T-helper 17 cell (primary cell): ENCODE data around the gene TOMT. TPM values are rescaled to one million over a fixed set of nuclear protein-coding genes. Genes with fewer than 3 reads are reported as not detected.

ENCODE experiments used
- ATAC-seq: fragments of 150-1000 bp; cut with Tn5 transposase; 2 replicates; pipeline ENCODE4 v1.10.0; 2021; ENCODE audit warnings: mild to moderate bottlenecking, moderate library complexity
- DNase-seq, 3 donors: peaks; one replicate each; pipeline versions ENCODE4 v3.0.0 to v3.0.0-alpha.2; 2020 to 2021
- H3K9me3 ChIP-seq: one replicate; pipeline ENCODE4 v1.7.0; 2013; ENCODE audit warnings: low read length, mild to moderate bottlenecking; ENCODE audit not compliant: control insufficient read depth, poor library complexity, severe bottlenecking
- H3K27ac Mint-ChIP-seq: one replicate; pipeline ENCODE4 v1.8.0; 2022; ENCODE audit warnings: mild to moderate bottlenecking, moderate library complexity, mixed read lengths
- H3K27me3 Mint-ChIP-seq: one replicate; pipeline ENCODE4 v1.8.0; 2022; ENCODE audit warnings: mixed read lengths
- H3K36me3 Mint-ChIP-seq: one replicate; pipeline ENCODE4 v1.8.0; 2022; ENCODE audit warnings: low read depth, mixed read lengths
- H3K4me1 Mint-ChIP-seq: one replicate; pipeline ENCODE4 v1.8.0; 2022; ENCODE audit warnings: mild to moderate bottlenecking, mixed read lengths
- H3K4me3 Mint-ChIP-seq: one replicate; pipeline ENCODE4 v1.8.0; 2022; ENCODE audit warnings: mild to moderate bottlenecking, moderate library complexity, mixed read lengths
- total RNA-seq, 4 donors: library from RNA in 2 of 4; stranded (reverse) in 2 of 4; gene quantifications; one replicate each; pipeline ENCODE4 v1.2.3 and lab custom pipeline; 2022 to 2026

Gene TOMT
- total RNA-seq, 2 donors from 2014 or later: not detected

DNA sequence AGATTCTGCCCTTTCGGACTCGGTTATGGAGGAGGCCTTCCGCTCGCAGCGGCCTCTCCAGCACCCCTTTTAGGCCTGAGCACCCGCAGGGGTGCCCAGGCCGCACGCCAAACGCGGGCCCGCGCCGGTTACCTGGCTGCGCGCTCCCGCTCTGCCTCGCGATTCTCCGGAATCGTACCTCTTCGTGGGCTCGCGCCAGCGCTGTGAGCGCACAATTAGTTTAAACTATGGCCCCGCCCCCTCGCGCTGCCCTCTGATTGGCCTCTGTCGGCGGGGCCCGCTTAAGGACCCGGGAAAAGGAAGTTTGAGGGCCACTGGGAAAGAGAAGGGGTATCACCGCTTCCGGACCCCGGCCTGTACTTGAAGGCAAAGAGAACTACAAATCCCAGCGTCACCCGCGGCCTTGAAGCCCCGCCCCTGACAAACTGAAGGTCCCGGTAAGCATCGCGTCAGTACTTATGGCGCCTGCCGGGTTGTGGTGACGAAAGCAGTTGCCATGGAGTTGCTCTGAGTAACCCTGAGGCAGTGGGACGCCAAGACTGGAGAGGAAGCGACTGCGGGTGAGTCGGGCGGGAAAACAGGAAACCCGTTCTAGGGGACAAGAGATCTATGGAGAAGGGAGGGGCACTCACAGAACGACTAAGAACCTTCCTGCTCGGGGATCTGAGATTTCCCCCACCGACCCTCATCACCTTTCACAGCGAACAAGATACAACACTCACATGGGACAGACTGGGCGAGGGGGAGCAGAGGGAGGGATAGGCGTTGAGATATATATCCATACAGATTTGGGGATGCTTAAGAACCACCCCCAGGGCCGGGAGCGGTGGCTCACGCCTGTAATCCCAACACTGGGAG, 25.2 kb upstream of the TOMT start, which contains the start of the genes LRRC51 and NUMA1:
Gene LRRC51 (plus strand): TSS at position 525 of the 858 bp plus-strand sequence. CDS start 8,234 bp downstream, outside the sequence.
Gene NUMA1 (minus strand): TSS at position 217 of the 858 bp plus-strand sequence. CDS start 44,599 bp downstream, outside the sequence.
- H3K4me3 Mint-ChIP-seq: peak within 1 kb of the TSS; percentile 100
- H3K4me1 Mint-ChIP-seq: peaks cover 49% of the 10 kb centered on the region
- H3K36me3 Mint-ChIP-seq: no peaks in the 10 kb centered on the region

DNA sequence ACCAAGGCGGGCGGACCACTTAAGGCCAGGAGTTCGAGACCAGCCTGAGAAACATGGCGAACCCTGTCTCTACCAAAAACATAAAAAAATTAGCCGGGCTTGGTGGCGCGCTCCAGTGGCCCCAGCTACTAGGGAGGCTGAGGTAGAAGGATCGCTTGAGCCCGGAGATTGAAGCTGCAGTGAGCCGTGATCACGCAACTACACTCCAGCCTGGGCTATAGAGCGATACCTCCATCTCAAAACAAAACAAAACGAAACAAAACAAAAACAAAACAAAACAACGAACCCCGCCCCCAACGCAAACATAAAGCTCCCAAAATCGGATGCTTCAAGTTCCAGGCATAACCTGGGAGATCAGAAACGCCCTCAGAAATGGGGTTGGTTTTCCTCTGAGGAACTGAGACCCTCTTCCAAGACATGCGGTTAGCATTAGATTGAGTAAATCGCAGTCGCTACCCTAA, 24.5 kb upstream of the TOMT start:
- DNase-seq (no peak), ATAC-seq (no peak)
- H3K36me3 Mint-ChIP-seq: no peaks in the 10 kb centered on the region
- H3K4me1 Mint-ChIP-seq: peaks cover 51% of the 10 kb centered on the region
- H3K27me3 Mint-ChIP-seq: no peaks in the 10 kb centered on the region
- no peaks in the 10 kb centered on the region for H3K9me3 ChIP-seq
- H3K27ac Mint-ChIP-seq: peak overlapping the region; percentile 97
- H3K4me3 Mint-ChIP-seq: peak overlapping the region; percentile 100

More for the DNA sequence above, 25.2 kb upstream of the TOMT start, which contains the start of the genes LRRC51 and NUMA1:
- H3K9me3 ChIP-seq: no peaks in the 10 kb centered on the region
- DNase-seq (peak; percentile 93 to 98 (median 96)), ATAC-seq (peak; percentile 90)
- Mint-ChIP-seq H3K27ac (peak within 1 kb of the TSS; percentile 97), H3K27me3 (no peaks in the 10 kb centered on the region)

DNA sequence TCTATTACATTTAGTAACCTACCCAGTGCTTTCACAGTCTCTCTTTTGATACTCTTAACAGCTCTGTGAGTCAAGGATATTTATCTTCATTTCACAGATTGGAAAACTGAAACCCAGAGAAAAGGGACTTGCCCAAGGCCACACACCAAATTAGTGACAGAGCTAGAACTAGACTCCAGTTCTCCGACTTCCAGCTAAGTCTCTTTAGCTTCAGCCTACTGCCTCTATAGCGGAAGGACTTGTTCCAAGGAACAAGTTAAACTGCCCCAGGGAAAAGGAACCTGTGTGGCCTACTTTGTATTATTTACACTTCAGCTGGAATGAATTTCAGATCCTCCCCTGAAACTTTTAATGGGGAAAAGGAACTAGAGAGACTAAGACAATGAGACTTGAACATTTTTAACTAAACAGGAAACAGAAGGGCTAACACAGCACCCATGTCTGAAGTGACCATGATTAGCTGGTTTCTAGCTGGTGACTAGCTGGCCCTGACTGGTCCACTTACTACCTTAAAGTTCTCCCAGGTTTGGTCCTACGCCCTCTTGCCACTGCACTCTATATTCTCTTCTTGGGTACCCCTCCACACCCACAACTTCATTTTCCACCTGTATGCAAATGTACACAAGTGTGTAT, 23.8 kb upstream of the TOMT start:
- no peaks in the 10 kb centered on the region for H3K36me3 Mint-ChIP-seq
- H3K4me1 Mint-ChIP-seq: peaks cover 48% of the 10 kb centered on the region
- no peaks in the 10 kb centered on the region for H3K27me3 Mint-ChIP-seq
- H3K4me3 Mint-ChIP-seq: peak overlapping the region; percentile 78
- no peaks in the 10 kb centered on the region for H3K9me3 ChIP-seq
- DNase-seq (no peak), ATAC-seq (no peak)
- H3K27ac Mint-ChIP-seq: peak overlapping the region; percentile 97

DNA sequence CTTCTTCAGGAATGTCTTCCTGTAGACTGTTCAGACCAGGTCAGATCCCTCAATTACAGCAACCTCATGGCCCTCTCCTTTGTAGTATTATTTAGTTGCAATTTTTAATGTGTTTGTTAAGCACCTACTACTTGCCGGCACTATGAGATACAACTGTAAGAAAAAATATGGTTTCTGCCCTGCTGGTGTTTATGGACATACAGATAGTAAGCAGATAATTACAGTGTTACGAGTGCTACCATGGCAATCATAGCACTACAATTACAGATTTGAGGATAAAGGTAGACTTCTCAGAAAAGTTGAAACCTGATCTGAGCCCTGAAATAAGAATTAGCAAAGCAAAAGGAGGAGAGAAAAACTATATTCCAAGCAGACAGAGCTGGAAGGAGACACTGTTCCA, 22.3 kb upstream of the TOMT start:
- Mint-ChIP-seq H3K4me1 (peaks cover 43% of the 10 kb centered on the region), H3K36me3 (no peaks in the 10 kb centered on the region), H3K27me3 (no peaks in the 10 kb centered on the region)

DNA sequence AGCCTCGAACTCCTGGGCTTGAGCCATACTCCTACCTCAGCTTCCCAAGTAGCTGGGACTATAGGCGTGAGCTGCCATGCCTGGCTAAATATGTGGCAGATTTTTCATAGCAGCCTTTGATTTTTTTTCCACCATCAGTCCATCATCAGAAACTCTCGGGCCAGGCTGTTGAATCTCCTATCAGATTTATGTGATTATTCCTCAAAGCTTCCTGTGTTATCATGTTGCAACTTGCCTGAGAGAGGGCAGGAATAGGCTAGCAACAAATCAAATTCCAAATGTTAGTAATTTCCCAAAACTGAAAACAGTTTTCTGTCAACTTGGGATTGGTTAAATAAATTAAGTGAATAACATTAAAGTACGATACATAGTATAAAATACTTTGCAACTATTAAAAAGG, 21.6 kb upstream of the TOMT start:
- H3K27ac Mint-ChIP-seq: peak overlapping the region; percentile 97

More for the DNA sequence above, 22.3 kb upstream of the TOMT start:
- H3K9me3 ChIP-seq: no peaks in the 10 kb centered on the region
- DNase-seq (no peak), ATAC-seq (no peak)
- Mint-ChIP-seq H3K4me3 (no peak overlapping the region), H3K27ac (peak overlapping the region; percentile 97)

DNA sequence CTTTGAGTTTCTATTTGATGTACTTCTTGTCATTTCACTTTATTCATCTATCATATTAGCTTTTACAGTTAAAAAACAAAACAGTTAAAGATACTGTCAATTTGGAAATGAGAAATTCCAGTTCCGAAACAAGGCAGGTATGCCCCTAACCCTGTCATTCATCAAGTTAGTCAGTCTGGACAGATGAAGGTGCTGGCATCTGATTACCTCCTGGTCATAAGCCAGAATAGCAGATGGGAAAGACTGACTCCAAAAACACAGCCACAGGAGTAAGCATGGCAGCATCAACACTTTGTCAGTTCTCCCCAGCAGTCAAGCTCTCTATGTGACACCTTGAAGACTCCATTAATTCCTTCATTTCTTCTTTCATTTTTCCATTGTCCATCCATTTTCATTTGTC, 20.8 kb upstream of the TOMT start:
- no peaks in the 10 kb centered on the region for H3K9me3 ChIP-seq
- Mint-ChIP-seq H3K27me3 (no peaks in the 10 kb centered on the region), H3K27ac (peak overlapping the region; percentile 97)

More for the DNA sequence above, 21.6 kb upstream of the TOMT start:
- no peaks in the 10 kb centered on the region for H3K9me3 ChIP-seq
- DNase-seq (no peak), ATAC-seq (no peak)
- no peak overlapping the region for H3K4me3 Mint-ChIP-seq
- no peaks in the 10 kb centered on the region for H3K27me3 Mint-ChIP-seq
- H3K4me1 Mint-ChIP-seq: peaks cover 39% of the 10 kb centered on the region
- H3K36me3 Mint-ChIP-seq: no peaks in the 10 kb centered on the region

DNA sequence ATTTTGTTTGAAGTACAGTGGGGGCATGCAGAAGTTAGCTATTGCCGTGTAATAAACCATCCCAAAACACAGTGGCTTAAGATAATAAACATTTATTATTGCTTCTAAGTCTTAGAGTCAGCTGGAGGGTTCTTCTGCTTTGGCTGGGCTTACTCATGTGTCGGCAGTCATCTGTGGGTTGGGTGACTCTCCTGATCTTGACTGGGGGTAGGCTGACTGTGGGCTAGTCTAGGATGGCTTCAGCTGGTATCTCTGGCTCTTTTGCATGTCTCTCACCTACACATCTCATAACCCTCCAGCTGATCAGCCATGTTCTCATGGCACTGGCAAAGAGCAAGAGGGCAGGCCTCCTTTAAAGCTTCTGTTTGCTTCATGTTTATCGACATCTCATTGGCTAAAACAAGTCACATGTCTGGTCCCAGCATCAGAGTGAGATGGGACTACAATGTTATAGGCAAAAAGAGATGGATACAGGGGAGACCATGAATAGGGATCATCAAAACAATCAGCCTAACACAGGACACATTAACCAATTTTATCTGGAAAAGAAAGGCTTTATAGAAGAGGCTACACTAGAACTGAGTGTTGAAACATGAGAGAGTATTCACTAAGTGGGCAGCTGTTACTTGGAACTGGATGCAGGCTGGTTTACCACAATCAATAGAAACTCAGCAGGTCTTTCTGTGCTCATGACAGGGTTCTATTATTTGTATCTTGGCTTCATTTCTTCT, 19.9 kb upstream of the TOMT start:
- H3K27ac Mint-ChIP-seq: peak overlapping the region; percentile 97
- no peak for ATAC-seq

More for the DNA sequence above, 20.8 kb upstream of the TOMT start:
- no peak for DNase-seq
- H3K36me3 Mint-ChIP-seq: no peaks in the 10 kb centered on the region
- no peak for ATAC-seq
- H3K4me1 Mint-ChIP-seq: peaks cover 38% of the 10 kb centered on the region
- H3K4me3 Mint-ChIP-seq: no peak overlapping the region

DNA sequence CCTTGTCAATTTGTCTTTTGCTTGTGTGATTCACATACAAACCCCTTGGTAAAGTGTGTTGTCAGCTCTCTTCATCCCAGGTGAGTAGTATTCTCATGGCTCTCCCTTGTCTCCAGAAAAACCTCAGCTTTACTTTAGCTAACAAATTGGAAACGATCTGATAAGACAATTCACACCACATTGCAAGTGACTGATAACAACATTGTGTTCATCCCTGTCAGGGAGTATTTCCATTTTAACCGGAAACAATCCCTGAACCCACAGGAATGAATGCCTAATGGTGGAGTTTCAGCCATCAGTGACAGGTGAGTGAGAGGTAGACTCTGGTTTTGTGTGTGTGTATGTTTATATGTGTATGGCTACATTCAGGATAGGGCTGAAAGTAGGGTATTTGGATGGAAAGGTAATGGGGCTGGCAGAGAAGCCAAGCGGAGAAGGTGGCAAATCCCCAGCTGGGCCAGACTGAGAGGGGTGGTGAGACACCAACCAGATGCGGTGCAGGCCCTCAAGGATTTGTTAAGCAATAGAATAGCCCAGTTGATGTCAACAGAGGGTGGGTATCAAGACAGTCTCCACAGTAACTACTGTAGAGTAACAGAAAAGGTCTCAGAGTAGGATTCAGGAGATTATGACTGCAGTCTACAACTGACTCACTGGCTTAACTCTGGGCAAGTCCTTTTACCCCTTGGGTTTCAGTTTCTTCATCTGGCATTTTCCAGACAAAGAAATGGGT, 17.5 kb upstream of the TOMT start:
- Mint-ChIP-seq H3K4me1 (peaks cover 30% of the 10 kb centered on the region), H3K27ac (peak overlapping the region; percentile 97), H3K4me3 (no peak overlapping the region), H3K36me3 (no peaks in the 10 kb centered on the region), H3K27me3 (no peaks in the 10 kb centered on the region)
- no peak for DNase-seq
- ATAC-seq: no peak
- H3K9me3 ChIP-seq: no peaks in the 10 kb centered on the region

More for the DNA sequence above, 19.9 kb upstream of the TOMT start:
- no peak for DNase-seq
- no peak overlapping the region for H3K4me3 Mint-ChIP-seq
- H3K4me1 Mint-ChIP-seq: peaks cover 32% of the 10 kb centered on the region
- no peaks in the 10 kb centered on the region for H3K9me3 ChIP-seq
- no peaks in the 10 kb centered on the region for H3K27me3 Mint-ChIP-seq
- no peaks in the 10 kb centered on the region for H3K36me3 Mint-ChIP-seq

DNA sequence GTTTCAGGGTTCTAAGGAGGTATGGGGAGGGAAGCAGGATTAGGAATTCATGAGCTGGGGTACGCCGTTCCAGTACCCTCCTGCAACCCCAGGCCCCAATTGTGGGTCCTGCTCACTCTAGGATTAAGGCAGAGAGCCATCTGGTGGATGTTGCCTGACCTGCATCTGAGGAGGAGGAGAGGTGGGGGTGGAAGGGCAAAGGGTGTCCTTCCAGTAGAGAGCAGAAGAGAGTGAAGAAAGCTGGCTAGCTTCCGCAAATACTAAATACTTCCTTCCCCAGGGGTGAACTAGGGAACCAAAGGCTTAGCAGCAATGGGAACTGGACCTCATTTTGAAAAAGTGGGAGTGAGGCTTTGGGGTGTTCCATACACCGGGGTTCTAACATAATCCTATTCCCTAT, 14.4 kb upstream of the TOMT start:
- no peaks in the 10 kb centered on the region for H3K9me3 ChIP-seq
- no peak overlapping the region for H3K4me3 Mint-ChIP-seq
- peak overlapping the region; percentile 91 for H3K27ac Mint-ChIP-seq
- peak; percentile 98 for ATAC-seq
- H3K27me3 Mint-ChIP-seq: no peaks in the 10 kb centered on the region
- DNase-seq: peak; percentile 27 to 60 (median 45)
- H3K36me3 Mint-ChIP-seq: no peaks in the 10 kb centered on the region
- peaks cover 21% of the 10 kb centered on the region for H3K4me1 Mint-ChIP-seq

DNA sequence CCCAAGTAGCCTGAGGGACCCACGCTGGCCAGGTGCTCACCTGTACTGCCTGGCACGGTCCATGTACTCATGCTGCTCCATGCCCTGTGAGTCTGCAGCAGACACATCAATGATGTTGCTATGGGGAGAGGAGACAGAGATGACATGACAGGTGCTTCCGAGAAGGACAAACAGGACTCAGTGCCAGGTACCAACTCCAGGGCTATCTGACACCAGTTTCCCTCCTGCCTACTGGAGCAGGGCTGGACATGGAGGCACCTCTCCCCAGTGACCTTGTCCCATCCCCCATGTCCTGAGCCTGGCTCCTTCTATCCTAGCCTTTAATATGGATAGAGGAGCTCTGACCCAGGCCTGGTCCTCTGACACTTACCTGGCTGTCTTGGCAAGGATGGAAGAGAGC, 7.0 kb upstream of the TOMT start:
- Mint-ChIP-seq H3K27me3 (no peaks in the 10 kb centered on the region), H3K36me3 (peaks cover 4% of the 10 kb centered on the region), H3K4me3 (no peak overlapping the region), H3K27ac (peak overlapping the region; percentile 70), H3K4me1 (peaks cover 33% of the 10 kb centered on the region)
- no peak for DNase-seq
- no peaks in the 10 kb centered on the region for H3K9me3 ChIP-seq
- ATAC-seq: no peak

DNA sequence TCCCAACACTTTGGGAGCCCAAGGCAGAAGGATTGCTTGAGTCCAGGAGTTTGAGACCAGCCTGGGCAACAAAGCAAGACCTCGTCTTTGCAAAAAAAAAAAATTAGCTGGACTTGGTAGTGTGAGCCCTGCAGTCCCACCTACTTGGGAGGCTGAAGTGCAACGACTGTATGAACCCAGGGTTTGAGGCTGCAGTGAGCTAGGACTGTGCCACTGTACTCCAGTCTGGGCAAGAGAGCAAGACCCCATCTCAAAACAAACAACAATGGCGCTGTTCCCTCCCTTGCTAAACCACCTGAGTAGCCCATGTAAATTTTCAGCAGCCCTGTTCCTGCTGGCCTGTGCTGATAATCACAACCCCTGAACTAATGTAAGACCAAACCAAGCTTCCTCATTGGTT, 5.7 kb upstream of the TOMT start:
- H3K4me1 Mint-ChIP-seq: peaks cover 37% of the 10 kb centered on the region
- H3K27ac Mint-ChIP-seq: peak overlapping the region; percentile 94
- H3K27me3 Mint-ChIP-seq: no peaks in the 10 kb centered on the region
- no peak overlapping the region for H3K4me3 Mint-ChIP-seq
- ATAC-seq (no peak), DNase-seq (no peak)
- peaks cover 4% of the 10 kb centered on the region for H3K36me3 Mint-ChIP-seq
- no peaks in the 10 kb centered on the region for H3K9me3 ChIP-seq

DNA sequence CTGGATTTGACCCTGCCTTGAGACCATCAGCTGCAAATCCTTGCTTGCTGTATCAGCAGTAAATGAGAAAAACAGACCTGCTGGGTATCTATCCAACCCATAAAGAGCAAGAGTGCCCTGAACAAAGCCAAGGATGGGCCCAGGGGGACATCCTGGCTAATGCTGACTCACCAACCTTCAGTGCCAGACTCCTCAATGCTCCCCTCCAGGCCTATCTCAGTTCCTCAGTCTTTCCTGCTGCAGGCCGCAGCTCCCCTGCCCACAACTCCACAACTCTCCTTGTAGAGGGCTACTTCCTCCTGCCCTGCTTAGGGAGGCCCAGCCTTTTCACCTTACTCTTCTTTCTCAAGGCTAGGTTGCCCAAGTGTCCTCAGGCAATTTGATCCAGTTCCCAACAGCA, 5.3 kb upstream of the TOMT start:
- peaks cover 38% of the 10 kb centered on the region for H3K4me1 Mint-ChIP-seq
- H3K27me3 Mint-ChIP-seq: no peaks in the 10 kb centered on the region
- no peaks in the 10 kb centered on the region for H3K9me3 ChIP-seq
- DNase-seq (no peak), ATAC-seq (no peak)
- H3K4me3 Mint-ChIP-seq: no peak overlapping the region
- H3K36me3 Mint-ChIP-seq: peaks cover 4% of the 10 kb centered on the region
- peak overlapping the region; percentile 94 for H3K27ac Mint-ChIP-seq
